WTC11 (cell line): ENCODE results near the gene EYA2. TPM values are rescaled to one million over a fixed set of nuclear protein-coding genes. Genes with fewer than 3 reads are reported as not detected.

Experiments used
- ATAC-seq: fragments of 200-7000 bp; cut with Tn5 transposase; 2 replicates; pipeline ENCODE4 v1.10.0; 2021; ENCODE audit warnings: mild to moderate bottlenecking, moderate library complexity
- CTCF ChIA-PET: fragments of 300-600 bp; sonication (Branson Sonifier 250); formaldehyde crosslinking; loops from one replicate; lab custom pipeline; 2021; ENCODE audit warnings: antibody characterized with exemption; lab: Charles Lee
- POLR2A ChIA-PET: fragments of 350-600 bp; sonication (Branson Sonifier 250); formaldehyde crosslinking; loops from one replicate; lab custom pipeline; 2021; ENCODE audit warnings: antibody characterized with exemption; lab: Charles Lee
- DNase-seq: peaks from one replicate; pipeline ENCODE4 v3.0.0; 2021; ENCODE audit warnings: low spot score
- H3K27ac Mint-ChIP-seq: 2 replicates; pipeline ENCODE4 v1.8.0; 2021; ENCODE audit warnings: mixed read lengths
- H3K27me3 Mint-ChIP-seq: 2 replicates; pipeline ENCODE4 v1.8.0; 2021; ENCODE audit warnings: low read depth, mild to moderate bottlenecking, moderate library complexity, mixed read lengths
- H3K36me3 Mint-ChIP-seq: 2 replicates; pipeline ENCODE4 v1.8.0; 2021; ENCODE audit warnings: mixed read lengths
- H3K4me1 Mint-ChIP-seq: 2 replicates; pipeline ENCODE4 v1.8.0; 2022; ENCODE audit warnings: mixed read lengths
- H3K4me3 Mint-ChIP-seq: 2 replicates; pipeline ENCODE4 v1.8.0; 2021; ENCODE audit warnings: mild to moderate bottlenecking, moderate library complexity, mixed read lengths
- H3K9me3 Mint-ChIP-seq: 2 replicates; pipeline ENCODE4 v1.8.0; 2021; ENCODE audit warnings: mixed read lengths
- ARID4B ChIP-seq: sonication (generic); formaldehyde crosslinking; IDR thresholded peaks from 2 replicates; pipeline ENCODE4 v1.8.0; 2023; ENCODE audit warnings: missing genetic modification reagents, mild to moderate bottlenecking, borderline replicate concordance
- CBFB ChIP-seq: sonication (generic); formaldehyde crosslinking; IDR thresholded peaks from 2 replicates; pipeline ENCODE4 v1.8.1; 2022; ENCODE audit warnings: mild to moderate bottlenecking, low read depth, missing genetic modification reagents
- ETV6 ChIP-seq: sonication (generic); formaldehyde crosslinking; IDR thresholded peaks from 2 replicates; pipeline ENCODE4 v1.8.1; 2022; ENCODE audit warnings: mild to moderate bottlenecking, missing genetic modification reagents
- GTF2I ChIP-seq: fragments of 250-450 bp; sonication (Bioruptor Pico); conservative IDR thresholded peaks from 2 replicates; pipeline ENCODE4 v1.4.0; 2021; ENCODE audit warnings: mild to moderate bottlenecking
- MYBL2 ChIP-seq: sonication (generic); formaldehyde crosslinking; IDR thresholded peaks from 2 replicates; pipeline ENCODE4 v1.8.1; 2023; ENCODE audit warnings: mild to moderate bottlenecking, moderate library complexity, missing genetic modification reagents
- NFATC4 ChIP-seq: fragments of 250-450 bp; sonication (Bioruptor Pico); IDR thresholded peaks from 2 replicates; pipeline ENCODE4 v1.9.0; 2021; ENCODE audit warnings: mild to moderate bottlenecking
- RELA ChIP-seq: sonication (generic); formaldehyde crosslinking; IDR thresholded peaks from 2 replicates; pipeline ENCODE4 v1.8.1; 2022; ENCODE audit warnings: missing genetic modification reagents, mild to moderate bottlenecking, borderline replicate concordance
- TP53 ChIP-seq: sonication (generic); formaldehyde crosslinking; IDR thresholded peaks from 2 replicates; pipeline ENCODE4 v1.8.1; 2023; ENCODE audit warnings: mild to moderate bottlenecking, missing genetic modification reagents
- ZBTB43 ChIP-seq: sonication (generic); formaldehyde crosslinking; IDR thresholded peaks from 2 replicates; pipeline ENCODE4 v1.8.1; 2023; ENCODE audit warnings: mild to moderate bottlenecking, missing genetic modification reagents
- ZNF138 ChIP-seq: sonication (generic); formaldehyde crosslinking; conservative IDR thresholded peaks from 2 replicates; pipeline ENCODE4 v1.8.1; 2022; ENCODE audit warnings: mild to moderate bottlenecking, moderate library complexity, missing genetic modification reagents
- ZNF281 ChIP-seq: sonication (generic); formaldehyde crosslinking; IDR thresholded peaks from 2 replicates; pipeline ENCODE4 v1.8.0; 2023; ENCODE audit warnings: mild to moderate bottlenecking, missing genetic modification reagents
- ZNF396 ChIP-seq: fragments of 250-450 bp; sonication (Bioruptor Pico); IDR thresholded peaks from 2 replicates; pipeline ENCODE4 v1.8.0; 2021; ENCODE audit warnings: mild to moderate bottlenecking, moderate library complexity, borderline replicate concordance
- ZNF671 ChIP-seq: fragments of 250-450 bp; sonication (Bioruptor Pico); IDR thresholded peaks from 2 replicates; pipeline ENCODE4 v1.8.0; 2021; ENCODE audit warnings: mild to moderate bottlenecking
- total RNA-seq: library from RNA; stranded (reverse); gene quantifications from 3 replicates; pipeline ENCODE4 v1.2.3, GENCODE V29; 2021
- TF ChIP-seq, protein P1 (sequence below): sonication (generic); formaldehyde crosslinking; IDR thresholded peaks from 2 replicates; pipeline ENCODE4 v1.8.1; 2022; ENCODE audit warnings: low read depth, missing genetic modification reagents, borderline replicate concordance
- TF ChIP-seq, protein P2 (sequence below): fragments of 250-450 bp; sonication (Bioruptor Pico); IDR thresholded peaks from 2 replicates; pipeline ENCODE4 v2.1.2; 2022; ENCODE audit warnings: mild to moderate bottlenecking, moderate library complexity
- TF ChIP-seq, protein P3 (sequence below): sonication (generic); formaldehyde crosslinking; IDR thresholded peaks from 2 replicates; pipeline ENCODE4 v1.8.0; 2023; ENCODE audit warnings: missing genetic modification reagents

The EYA2 gene
- total RNA-seq, 1 experiment from 2014 or later, result 1.5 TPM

DNA sequence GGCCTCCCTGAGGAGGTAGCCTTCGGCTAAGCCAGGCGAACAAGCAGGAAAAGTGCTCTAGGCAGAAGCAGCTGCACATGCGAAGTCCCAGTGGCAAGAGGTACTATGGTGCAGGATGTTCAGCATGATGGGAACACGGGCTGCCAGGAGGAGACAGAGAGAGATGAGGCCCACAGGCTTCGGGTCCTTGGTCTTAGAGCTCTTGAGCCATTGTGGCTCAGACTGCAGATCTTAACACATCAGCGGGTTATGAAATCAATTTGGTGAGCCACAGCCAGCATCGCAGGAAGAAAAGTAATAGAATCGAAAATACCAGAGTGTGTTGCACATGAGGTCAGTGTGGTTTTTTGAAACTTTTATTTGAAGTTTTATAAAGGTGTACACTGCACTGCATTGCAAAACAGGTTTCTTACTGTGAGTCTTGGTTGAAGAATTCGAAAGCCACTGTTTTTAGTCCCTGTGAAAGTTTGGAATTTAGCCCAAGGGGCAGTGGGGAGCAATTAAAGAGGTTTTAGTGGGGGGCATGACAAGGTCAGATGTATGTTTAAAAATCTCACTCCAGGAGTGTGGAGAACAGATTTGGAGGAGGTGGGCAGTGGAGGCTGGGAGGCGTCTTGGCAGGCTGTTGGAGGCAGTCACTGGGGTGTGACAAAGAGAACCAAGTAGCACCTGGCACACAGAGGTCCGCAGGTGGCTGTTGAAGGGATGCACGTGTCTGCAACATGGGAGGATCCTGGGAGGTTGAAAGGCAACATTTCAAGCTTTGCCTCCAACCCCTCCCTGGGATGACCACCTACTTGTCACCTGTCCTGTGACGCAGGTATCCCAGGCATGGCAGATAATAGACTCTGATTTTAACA is 69.3 kb downstream of the EYA2 start:
- Mint-ChIP-seq H3K27me3 (no peaks in the 10 kb centered on the region), H3K4me1 (peaks cover 11% of the 10 kb centered on the region), H3K9me3 (peaks cover 4% of the 10 kb centered on the region), H3K36me3 (no peaks in the 10 kb centered on the region), H3K4me3 (no peak overlapping the region), H3K27ac (no peak overlapping the region)
- ATAC-seq (no peak), DNase-seq (no peak)
- POLR2A ChIA-PET, result no interaction called here
- TF ChIP-seq ZNF396 (CRISPR knock-in tag) (no peak), ZNF671 (no peak), NFATC4 (CRISPR knock-in tag) (no peak)
- TF ChIP-seq, protein P1, sequence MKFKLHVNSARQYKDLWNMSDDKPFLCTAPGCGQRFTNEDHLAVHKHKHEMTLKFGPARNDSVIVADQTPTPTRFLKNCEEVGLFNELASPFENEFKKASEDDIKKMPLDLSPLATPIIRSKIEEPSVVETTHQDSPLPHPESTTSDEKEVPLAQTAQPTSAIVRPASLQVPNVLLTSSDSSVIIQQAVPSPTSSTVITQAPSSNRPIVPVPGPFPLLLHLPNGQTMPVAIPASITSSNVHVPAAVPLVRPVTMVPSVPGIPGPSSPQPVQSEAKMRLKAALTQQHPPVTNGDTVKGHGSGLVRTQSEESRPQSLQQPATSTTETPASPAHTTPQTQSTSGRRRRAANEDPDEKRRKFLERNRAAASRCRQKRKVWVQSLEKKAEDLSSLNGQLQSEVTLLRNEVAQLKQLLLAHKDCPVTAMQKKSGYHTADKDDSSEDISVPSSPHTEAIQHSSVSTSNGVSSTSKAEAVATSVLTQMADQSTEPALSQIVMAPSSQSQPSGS (CRISPR knock-in tag), result no peak
- CTCF ChIA-PET, result interaction anchor here (0.9 to 2.5 kb wide), 3 partner anchors 23 to 206 kb away, joined by 3 to 9 read pairs (median 3); no protein-coding TSS in a partner anchor

GRCh38 chr20:46964618-46965455 is 70.2 kb downstream of the EYA2 start:
- peaks cover 8% of the 10 kb centered on the region for H3K4me1 Mint-ChIP-seq
- no peak overlapping the region for H3K4me3 Mint-ChIP-seq
- H3K27ac Mint-ChIP-seq, result no peak overlapping the region
- H3K9me3 Mint-ChIP-seq, result peaks cover 4% of the 10 kb centered on the region
- ChIA-PET CTCF (interaction anchor here (1.1 to 2.5 kb wide), 3 partner anchors 26 to 207 kb away, joined by 3 to 9 read pairs (median 4); no protein-coding TSS in a partner anchor), POLR2A (no interaction called here)
- no peaks in the 10 kb centered on the region for H3K27me3 Mint-ChIP-seq
- ATAC-seq (no peak), DNase-seq (no peak)
- no peaks in the 10 kb centered on the region for H3K36me3 Mint-ChIP-seq
- TF ChIP-seq MYBL2 (CRISPR knock-in tag) (no peak), ETV6 (CRISPR knock-in tag) (no peak), ZNF138 (CRISPR knock-in tag) (no peak), ZNF281 (CRISPR knock-in tag) (no peak), GTF2I (no peak), ZBTB43 (CRISPR knock-in tag) (no peak), ARID4B (no peak), RELA (no peak), TP53 (CRISPR knock-in tag) (no peak), NFATC4 (CRISPR knock-in tag) (no peak), CBFB (CRISPR knock-in tag) (no peak)
- TF ChIP-seq, protein P2, sequence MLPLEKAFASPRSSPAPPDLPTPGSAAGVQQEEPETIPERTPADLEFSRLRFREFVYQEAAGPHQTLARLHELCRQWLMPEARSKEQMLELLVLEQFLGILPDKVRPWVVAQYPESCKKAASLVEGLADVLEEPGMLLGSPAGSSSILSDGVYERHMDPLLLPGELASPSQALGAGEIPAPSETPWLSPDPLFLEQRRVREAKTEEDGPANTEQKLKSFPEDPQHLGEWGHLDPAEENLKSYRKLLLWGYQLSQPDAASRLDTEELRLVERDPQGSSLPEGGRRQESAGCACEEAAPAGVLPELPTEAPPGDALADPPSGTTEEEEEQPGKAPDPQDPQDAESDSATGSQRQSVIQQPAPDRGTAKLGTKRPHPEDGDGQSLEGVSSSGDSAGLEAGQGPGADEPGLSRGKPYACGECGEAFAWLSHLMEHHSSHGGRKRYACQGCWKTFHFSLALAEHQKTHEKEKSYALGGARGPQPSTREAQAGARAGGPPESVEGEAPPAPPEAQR (CRISPR knock-in tag), result no peak
- TF ChIP-seq, protein P1 (CRISPR knock-in tag), result no peak
- TF ChIP-seq, protein P3, sequence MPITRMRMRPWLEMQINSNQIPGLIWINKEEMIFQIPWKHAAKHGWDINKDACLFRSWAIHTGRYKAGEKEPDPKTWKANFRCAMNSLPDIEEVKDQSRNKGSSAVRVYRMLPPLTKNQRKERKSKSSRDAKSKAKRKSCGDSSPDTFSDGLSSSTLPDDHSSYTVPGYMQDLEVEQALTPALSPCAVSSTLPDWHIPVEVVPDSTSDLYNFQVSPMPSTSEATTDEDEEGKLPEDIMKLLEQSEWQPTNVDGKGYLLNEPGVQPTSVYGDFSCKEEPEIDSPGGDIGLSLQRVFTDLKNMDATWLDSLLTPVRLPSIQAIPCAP (CRISPR knock-in tag), result no peak
